GM18505 (cell line): Measurements from ENCODE around the gene NDUFV3.
"Not testable (repeated sequence)": the region's sequence is repeated elsewhere in the genome, so short reads cannot be mapped to it uniquely, and the experiment has no call there.

Source experiments
- ATAC-seq: cut with Tn5 transposase; IDR thresholded peaks from one replicate; pipeline ENCODE4 v1.9.1; 2021; ENCODE audit not compliant: unreplicated experiment
- POLR2A ChIP-seq: IDR thresholded peaks from 4 replicates; pipeline ENCODE4 v1.6.1; 2011; ENCODE audit warnings: borderline replicate concordance; ENCODE audit not compliant: insufficient read depth, insufficient read length; ENCODE audit errors: extremely low read depth

The NDUFV3 gene

GRCh38 chr21:42861311-42861847 lies 31.7 kb upstream of the NDUFV3 start:
- no peak for TF ChIP-seq POLR2A
- no peak for ATAC-seq

- TF ChIP-seq POLR2A = no peak
- ATAC-seq = no peak
These were observed 31.2 kb upstream of the NDUFV3 start for GRCh38 chr21:42861848-42862400.

GRCh38 chr21:42862774-42863503 lies 30.2 kb upstream of the NDUFV3 start:
- no peak for ATAC-seq
- no peak for TF ChIP-seq POLR2A

- ATAC-seq = no peak
- TF ChIP-seq POLR2A = no peak
These were observed 29.6 kb upstream of the NDUFV3 start for GRCh38 chr21:42863504-42863870.

GRCh38 chr21:42864286-42864685 lies 28.8 kb upstream of the NDUFV3 start:
- no peak for ATAC-seq
- TF ChIP-seq POLR2A = no peak

GRCh38 chr21:42864815-42865775 lies 28.0 kb upstream of the NDUFV3 start:
- ATAC-seq = no peak
- TF ChIP-seq POLR2A = no peak

GRCh38 chr21:42865776-42866160 lies 27.3 kb upstream of the NDUFV3 start:
- ATAC-seq = no peak
- no peak for TF ChIP-seq POLR2A

GRCh38 chr21:42868196-42868595 lies 24.9 kb upstream of the NDUFV3 start:
- ATAC-seq = no peak
- TF ChIP-seq POLR2A = no peak

- no peak for ATAC-seq
- TF ChIP-seq POLR2A = no peak
These were observed 20.0 kb upstream of the NDUFV3 start for GRCh38 chr21:42873096-42873495.

GRCh38 chr21:42875811-42876210 lies 17.3 kb upstream of the NDUFV3 start:
- ATAC-seq = not testable (repeated sequence)

GRCh38 chr21:42878678-42878992 lies 14.5 kb upstream of the NDUFV3 start:
- ATAC-seq = peak; percentile 24
- TF ChIP-seq POLR2A = no peak

- TF ChIP-seq POLR2A = peak; percentile 99
- ATAC-seq = peak; percentile 76
These were observed 13.9 kb upstream of the NDUFV3 start, which contains the start of gene WDR4 for GRCh38 chr21:42878993-42879787. TSS of gene WDR4 (minus strand) at chr21:42879539. CDS start at chr21:42879495, 44 bp downstream.

- no peak for TF ChIP-seq POLR2A
- ATAC-seq = no peak
These were observed 12.8 kb upstream of the NDUFV3 start for GRCh38 chr21:42880352-42880751.
